B cell (primary cell): ENCODE measurements around the gene LRRC15. TPM values are rescaled to one million over a fixed set of nuclear protein-coding genes. Genes with fewer than 3 reads are reported as not detected.

Experiments used
- ATAC-seq: fragments of 200-7000 bp; cut with Tn5 transposase; one replicate; pipeline ENCODE4 v1.10.0; 2021; ENCODE audit warnings: low read depth, mild to moderate bottlenecking, moderate number of reproducible peaks, moderate library complexity
- CTCF ChIA-PET: fragments of 350-600 bp; sonication (Branson Sonifier 250); formaldehyde crosslinking; loops from one replicate; lab custom pipeline; 2021; ENCODE audit warnings: antibody characterized with exemption, inconsistent platforms; lab: Charles Lee
- POLR2A ChIA-PET: fragments of 350-600 bp; sonication (Branson Sonifier 250); formaldehyde crosslinking; loops from one replicate; lab custom pipeline; 2021; ENCODE audit warnings: antibody characterized with exemption; lab: Charles Lee
- DNase-seq: peaks from one replicate; pipeline ENCODE4 v3.0.0; 2013
- H2AFZ ChIP-seq: 2 replicates; pipeline ENCODE4 v1.6.1; 2012; ENCODE audit warnings: mild to moderate bottlenecking, low read depth, low read length; ENCODE audit not compliant: insufficient read depth, poor library complexity, severe bottlenecking
- H3K27ac ChIP-seq, 2 donors: 1 replicate in 1 of 2; 2 replicates in 1 of 2; pipeline ENCODE4 v1.5.1; 2012 to 2013; ENCODE audit warnings: low read length in 2 of 2, mild to moderate bottlenecking in 2 of 2, moderate library complexity in 1 of 2
- H3K27me3 ChIP-seq, 4 experiments: fragments of 200-600 bp in 1 of 4; sonication (generic) in 1 of 4; replicated peaks in 1 of 4; 1 replicate in 2 of 4; 2 replicates in 2 of 4; pipeline versions ENCODE4 v1.6.1 to v1.7.0; 2013 to 2016; ENCODE audit warnings: low read length in 3 of 4, mild to moderate bottlenecking in 2 of 4, mixed read lengths in 1 of 4, moderate library complexity in 1 of 4; ENCODE audit not compliant: insufficient read depth in 4 of 4, control insufficient read depth in 3 of 4; ENCODE audit errors: control extremely low read depth in 1 of 4
- H3K36me3 ChIP-seq, 2 experiments: replicated peaks in 1 of 2; 1 replicate in 1 of 2; 2 replicates in 1 of 2; pipeline versions ENCODE4 v1.6.1 to v1.7.1; 2013; ENCODE audit warnings: low read length in 1 of 2; ENCODE audit not compliant: insufficient read depth in 2 of 2, control insufficient read depth in 1 of 2; ENCODE audit errors: control extremely low read depth in 1 of 2, extremely low read depth in 1 of 2
- H3K4me1 ChIP-seq, 2 donors: fragments of 200-600 bp in 1 of 2; sonication (generic) in 1 of 2; 1 replicate in 1 of 2; 2 replicates in 1 of 2; pipeline versions ENCODE4 v1.5.1 to v1.6.1; 2013 to 2017; ENCODE audit warnings: low read length in 2 of 2; ENCODE audit not compliant: control insufficient read depth in 2 of 2, insufficient read depth in 2 of 2
- H3K4me2 ChIP-seq: replicated peaks from 2 replicates; pipeline ENCODE3; 2012; ENCODE audit warnings: mild to moderate bottlenecking, low read depth, low read length; ENCODE audit not compliant: poor library complexity, severe bottlenecking
- H3K4me3 ChIP-seq, 5 experiments: fragments of 200-600 bp in 1 of 5; sonication (generic) in 1 of 5; 1 replicate in 3 of 5; 2 replicates in 2 of 5; pipeline versions ENCODE4 v1.5.1 to v1.7.0; 2011 to 2016; ENCODE audit warnings: low read length in 4 of 5, mild to moderate bottlenecking in 4 of 5, low read depth in 2 of 5, control low read depth in 1 of 5, moderate library complexity in 1 of 5; ENCODE audit not compliant: insufficient read depth in 1 of 5; ENCODE audit errors: control extremely low read depth in 1 of 5, extremely low read depth in 1 of 5
- H3K79me2 ChIP-seq: fragments of 200-600 bp; sonication (generic); one replicate; pipeline ENCODE4 v1.6.0; 2016; ENCODE audit warnings: low read length; ENCODE audit not compliant: control insufficient read depth, insufficient read depth
- H3K9ac ChIP-seq: fragments of 200-600 bp; sonication (generic); 2 replicates; pipeline ENCODE4 v1.6.1; 2017; ENCODE audit warnings: mild to moderate bottlenecking, low read length, moderate library complexity
- H3K9me3 ChIP-seq, 3 donors: one replicate each; pipeline versions ENCODE4 v1.6.1 to v1.7.1; 2013; ENCODE audit warnings: low read length in 2 of 3; ENCODE audit not compliant: control insufficient read depth in 2 of 3, insufficient read depth in 1 of 3; ENCODE audit errors: control extremely low read depth in 1 of 3
- H4K20me1 ChIP-seq: 2 replicates; pipeline ENCODE4 v1.6.0; 2012; ENCODE audit warnings: mild to moderate bottlenecking, low read length; ENCODE audit not compliant: insufficient read depth, control insufficient read depth, poor library complexity, severe bottlenecking
- H3K27ac Mint-ChIP-seq: one replicate; pipeline ENCODE4 v1.8.0; 2021; ENCODE audit warnings: mixed read lengths
- H3K27me3 Mint-ChIP-seq: one replicate; pipeline ENCODE4 v1.8.0; 2021; ENCODE audit warnings: mixed read lengths
- H3K4me1 Mint-ChIP-seq: one replicate; pipeline ENCODE4 v1.8.0; 2021; ENCODE audit warnings: mixed read lengths
- H3K4me3 Mint-ChIP-seq: one replicate; pipeline ENCODE4 v1.8.0; 2021; ENCODE audit warnings: mixed read lengths
- H3K9me3 Mint-ChIP-seq: one replicate; pipeline ENCODE4 v1.8.0; 2022; ENCODE audit warnings: mixed read lengths; ENCODE audit not compliant: insufficient read depth
- EZH2 ChIP-seq: IDR thresholded peaks from 2 replicates; pipeline ENCODE4 v1.6.1; 2012; ENCODE audit warnings: borderline replicate concordance, low read depth, mild to moderate bottlenecking, moderate library complexity, low read length; ENCODE audit not compliant: insufficient read depth, poor library complexity, severe bottlenecking
- WGBS: methylation state at CpG from one replicate; pipeline ENCODE4 v1.1.5; 2013; ENCODE audit warnings: missing lambda C conversion rate; ENCODE audit not compliant: insufficient coverage; 5-methylcytosine and 5-hydroxymethylcytosine counted together
- intact Hi-C: fragments of 100-400 bp; cut with micrococcal nuclease; formaldehyde crosslinking; loops from one replicate; pipeline ENCODE4 v1.10.0; 2022
- polyA plus RNA-seq: library from polyadenylated mRNA; depleted of rRNA; stranded (reverse); fragments of >200 nt; gene quantifications from 2 replicates; pipeline ENCODE4 v1.2.3, GENCODE V29; 2012
- total RNA-seq, 2 donors: library from RNA; stranded (reverse); fragments of 120-200 nt in 1 of 2; gene quantifications; 1 replicate in 1 of 2; 2 replicates in 1 of 2; pipeline versions ENCODE4 v1.2.3 to v1.2.4, GENCODE V29; 2013 to 2022
- TF ChIP-seq, protein P1 (sequence below): fragments of 200-600 bp; IDR thresholded peaks from one replicate; pipeline ENCODE4 v1.8.0; 2022; ENCODE audit warnings: antibody characterized with exemption, mild to moderate bottlenecking

The LRRC15 gene
- total and polyA plus RNA-seq, 2 donors (not counting 1 experiment from before 2014, with no cell fraction given), result not detected

DNA sequence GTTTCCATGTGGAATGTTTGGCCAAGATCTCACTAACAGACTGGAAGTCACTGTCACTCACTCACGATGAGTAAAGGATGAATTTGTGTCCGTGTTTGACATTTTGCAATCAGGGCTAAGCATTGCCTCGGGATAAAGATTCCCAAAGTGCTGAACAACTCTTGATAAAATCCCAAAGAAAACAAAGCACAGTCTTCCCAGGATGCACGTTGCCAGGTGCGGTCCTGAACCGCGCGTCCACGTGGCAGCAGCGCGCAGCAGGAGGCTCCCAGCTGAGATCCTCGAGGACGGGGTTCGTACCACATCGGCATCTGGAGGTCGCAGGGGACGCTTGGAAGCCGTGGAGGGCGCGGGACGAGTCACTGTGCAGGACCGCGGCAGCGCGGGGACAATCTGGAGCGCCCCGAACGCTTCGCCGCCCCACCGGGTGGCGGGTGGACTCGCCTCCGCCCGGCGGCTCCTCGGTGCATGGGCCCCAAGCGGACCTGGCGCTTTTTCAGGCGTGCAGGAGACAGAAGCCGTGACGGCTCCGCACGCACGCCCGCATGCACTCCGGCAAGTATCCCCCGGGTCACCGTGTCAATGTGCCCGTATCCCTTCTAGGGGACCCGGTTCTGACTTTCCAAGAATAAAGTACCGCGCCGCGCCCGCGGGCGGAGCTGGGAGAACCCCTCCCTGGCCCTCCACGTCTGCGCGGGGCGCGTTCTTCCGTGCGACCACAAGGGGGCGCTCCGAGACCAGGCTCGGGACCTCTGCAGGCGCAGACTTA lies 36.1 kb downstream of the LRRC15 start:
- Histone ChIP-seq H2AFZ (peak overlapping the region; percentile 77), H3K4me1 (peaks cover 9 to 10% of the 10 kb centered on the region in 2 donors), H3K4me3 (peak overlapping the region in 4 of 5 experiments; percentile 15 to 62 (median 31)), H4K20me1 (no peaks in the 10 kb centered on the region), H3K9ac (peak overlapping the region; percentile 62), H3K4me2 (peak overlapping the region; percentile 94), H3K36me3 (no peaks in the 10 kb centered on the region), H3K27ac (no peak overlapping the region), H3K9me3 (no peaks in the 10 kb centered on the region), H3K27me3 (peaks cover 0 to 28% (median 7%) of the 10 kb centered on the region in 4 experiments), H3K79me2 (no peaks in the 10 kb centered on the region)
- H3K27ac Mint-ChIP-seq, result no peak overlapping the region
- ATAC-seq (peak; percentile 96), DNase-seq (peak; percentile 91)
- H3K4me1 Mint-ChIP-seq, result peaks cover 7% of the 10 kb centered on the region
- POLR2A ChIA-PET, result no interaction called here
- no peaks in the 10 kb centered on the region for H3K9me3 Mint-ChIP-seq
- peak overlapping the region; percentile 79 for H3K4me3 Mint-ChIP-seq
- TF ChIP-seq EZH2, result no peak
- TF ChIP-seq, protein P1, sequence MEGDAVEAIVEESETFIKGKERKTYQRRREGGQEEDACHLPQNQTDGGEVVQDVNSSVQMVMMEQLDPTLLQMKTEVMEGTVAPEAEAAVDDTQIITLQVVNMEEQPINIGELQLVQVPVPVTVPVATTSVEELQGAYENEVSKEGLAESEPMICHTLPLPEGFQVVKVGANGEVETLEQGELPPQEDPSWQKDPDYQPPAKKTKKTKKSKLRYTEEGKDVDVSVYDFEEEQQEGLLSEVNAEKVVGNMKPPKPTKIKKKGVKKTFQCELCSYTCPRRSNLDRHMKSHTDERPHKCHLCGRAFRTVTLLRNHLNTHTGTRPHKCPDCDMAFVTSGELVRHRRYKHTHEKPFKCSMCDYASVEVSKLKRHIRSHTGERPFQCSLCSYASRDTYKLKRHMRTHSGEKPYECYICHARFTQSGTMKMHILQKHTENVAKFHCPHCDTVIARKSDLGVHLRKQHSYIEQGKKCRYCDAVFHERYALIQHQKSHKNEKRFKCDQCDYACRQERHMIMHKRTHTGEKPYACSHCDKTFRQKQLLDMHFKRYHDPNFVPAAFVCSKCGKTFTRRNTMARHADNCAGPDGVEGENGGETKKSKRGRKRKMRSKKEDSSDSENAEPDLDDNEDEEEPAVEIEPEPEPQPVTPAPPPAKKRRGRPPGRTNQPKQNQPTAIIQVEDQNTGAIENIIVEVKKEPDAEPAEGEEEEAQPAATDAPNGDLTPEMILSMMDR, result peak; percentile 99
- intact Hi-C loops, result loop anchor here (1.0 kb wide), 3 partner anchors 11 to 261 kb away; no protein-coding TSS in a partner anchor
- peaks cover 45% of the 10 kb centered on the region for H3K27me3 Mint-ChIP-seq
- 6% methylated on average over 69 of the region's 69 CpGs for WGBS
- CTCF ChIA-PET, result interaction anchor here (0.6 to 6.5 kb wide), 17 partner anchors 10 to 927 kb away, joined by 3 to 112 read pairs (median 4); partner anchors contain the start of gene GP5

DNA sequence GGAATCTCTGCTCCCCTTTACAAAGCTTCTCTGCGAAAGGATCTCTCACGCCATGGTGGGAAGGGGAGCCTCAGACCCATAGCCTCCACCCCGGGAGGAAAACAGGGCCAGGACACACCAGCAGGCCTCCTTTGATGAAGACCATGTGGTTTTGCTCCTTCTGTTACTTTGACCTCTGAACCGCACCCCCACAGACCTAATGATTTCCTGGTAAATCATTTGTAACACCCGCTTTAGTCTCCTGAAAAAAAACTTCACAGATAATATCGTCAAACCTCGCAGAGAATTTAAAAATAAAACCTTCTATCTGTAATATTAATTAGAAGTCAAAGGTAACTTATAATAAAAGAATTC lies 36.7 kb downstream of the LRRC15 start:
- peaks cover 0 to 2% (median 0%) of the 10 kb centered on the region in 3 donors for H3K9me3 ChIP-seq
- H4K20me1 ChIP-seq, result no peaks in the 10 kb centered on the region
- H3K27ac Mint-ChIP-seq, result no peak overlapping the region
- ATAC-seq (no peak), DNase-seq (no peak)
- H3K27me3 Mint-ChIP-seq, result peaks cover 47% of the 10 kb centered on the region
- no peak overlapping the region for H3K9ac ChIP-seq
- no peaks in the 10 kb centered on the region for H3K36me3 ChIP-seq
- intact Hi-C loops, result loop anchor here (1.0 kb wide), 3 partner anchors 11 to 261 kb away; no protein-coding TSS in a partner anchor
- peaks cover 9 to 10% of the 10 kb centered on the region in 2 donors for H3K4me1 ChIP-seq
- TF ChIP-seq EZH2, result no peak
- TF ChIP-seq, protein P1, result no peak
- H2AFZ ChIP-seq, result no peak overlapping the region
- peak overlapping the region; percentile 68 for H3K4me3 Mint-ChIP-seq
- peaks cover 0 to 28% (median 7%) of the 10 kb centered on the region in 4 experiments for H3K27me3 ChIP-seq
- WGBS, result 100% methylated on average over 1 of the region's 7 CpGs
- POLR2A ChIA-PET, result no interaction called here
- no peaks in the 10 kb centered on the region for H3K9me3 Mint-ChIP-seq
- H3K4me1 Mint-ChIP-seq, result peaks cover 7% of the 10 kb centered on the region
- no peak overlapping the region for H3K27ac ChIP-seq
- no peak overlapping the region for H3K4me2 ChIP-seq
- H3K4me3 ChIP-seq, result no peak overlapping the region
- CTCF ChIA-PET, result interaction anchor here (0.9 to 6.5 kb wide), 5 partner anchors 12 to 667 kb away, joined by 3 to 112 read pairs (median 6); no protein-coding TSS in a partner anchor
- H3K79me2 ChIP-seq, result no peaks in the 10 kb centered on the region
